Sigmoid colon (tissue), 4 donors: ENCODE results near the gene POLN.

ENCODE experiments used
- CTCF ChIP-seq, 4 experiments: fragments of 450-650 bp in 3 of 4; fragments of 200-600 bp in 1 of 4; IDR thresholded peaks; one replicate each; pipeline ENCODE4 v1.5.1; 2016 to 2019; ENCODE audit warnings: antibody characterized with exemption in 4 of 4, mild to moderate bottlenecking in 3 of 4, moderate library complexity in 2 of 4
- EP300 ChIP-seq, 4 donors: sonication (generic); formaldehyde crosslinking; IDR thresholded peaks; one replicate each; pipeline ENCODE4 v1.6.1; 2017; ENCODE audit warnings: antibody characterized with exemption in 4 of 4
- POLR2A ChIP-seq, 2 donors: fragments of 450-650 bp; IDR thresholded peaks; one replicate each; pipeline ENCODE4 v1.6.1; 2016; ENCODE audit warnings: antibody characterized with exemption in 2 of 2, mild to moderate bottlenecking in 2 of 2, moderate library complexity in 2 of 2
- POLR2AphosphoS5 ChIP-seq, 4 donors: sonication (generic); formaldehyde crosslinking; IDR thresholded peaks; one replicate each; pipeline ENCODE4 v1.6.1; 2017; ENCODE audit warnings: antibody characterized with exemption in 4 of 4

DNA sequence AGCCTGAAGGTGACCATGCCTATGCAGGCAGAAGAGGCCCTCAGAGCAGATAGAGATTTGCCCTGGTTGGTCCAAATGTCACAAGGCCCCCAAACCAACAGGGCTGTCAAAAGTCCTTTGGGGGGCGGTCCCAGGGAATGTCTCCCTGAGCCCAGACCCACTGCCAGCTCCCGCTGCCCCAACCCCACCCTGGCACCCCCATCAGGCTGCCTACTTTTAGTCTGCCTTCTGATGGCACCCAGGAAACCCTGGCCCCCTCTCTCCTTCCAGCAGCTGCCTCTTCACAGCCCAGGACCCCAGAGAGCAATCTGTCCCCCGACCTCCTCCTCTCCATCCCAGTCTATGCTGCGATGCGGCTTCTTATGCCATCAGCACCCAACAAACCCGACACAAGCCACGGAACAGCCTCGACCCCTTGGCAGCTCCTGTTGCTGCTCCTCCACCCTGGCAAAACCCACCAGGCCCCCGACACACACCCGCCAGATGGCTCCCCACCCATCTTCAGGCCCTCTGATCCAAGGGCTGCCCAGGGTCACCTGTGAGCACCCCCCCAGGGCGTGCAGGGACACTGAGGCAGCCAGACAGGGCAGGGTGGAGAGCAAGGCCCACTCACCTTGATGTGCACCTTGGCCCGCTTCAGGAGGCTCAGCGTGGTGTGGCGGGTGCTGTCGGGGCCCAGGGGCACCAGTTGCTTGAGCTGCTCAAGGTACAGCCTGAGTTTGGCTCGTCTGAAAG is 10.0 kb upstream of the POLN start:
- no peak for TF ChIP-seq CTCF (IDR thresholded peaks at IDR 0.05)
- no peak for TF ChIP-seq POLR2A (IDR thresholded peaks at IDR 0.05)
- TF ChIP-seq POLR2AphosphoS5 (IDR thresholded peaks at IDR 0.05): no peak
- no peak for TF ChIP-seq EP300 (IDR thresholded peaks at IDR 0.05)
